Activated gamma-delta T cell treated with anti-CD3 and anti-CD28 coated beads, Interleukin-2, amount 50 U/mL, for 16 hours (primary cell): ENCODE data around the gene ZNF385A.
"Not testable (repeated sequence)": the region's sequence is repeated elsewhere in the genome, so short reads cannot be mapped to it uniquely, and the experiment has no call there.

ENCODE experiments used
- DNase-seq: peaks from one replicate; pipeline ENCODE4 v3.0.0-alpha.2; 2020; ENCODE audit warnings: low read depth

ZNF385A gene

GRCh38 chr12:54325442-54326109, 59.0 kb downstream of the ZNF385A start:
- DNase-seq, result not testable (repeated sequence)

- peak; percentile 88 for DNase-seq
These were observed 59.7 kb downstream of the ZNF385A start, which contains the start of gene COPZ1 for GRCh38 chr12:54324617-54325441. Gene COPZ1 (plus strand): TSS chr12:54325131. CDS start chr12:54325164, 33 bp downstream.

- no peak for DNase-seq
These were observed 63.2 kb downstream of the ZNF385A start for GRCh38 chr12:54321363-54321762.
